Measurements from ENCODE around the gene LIN7C.

Gene LIN7C

DNA sequence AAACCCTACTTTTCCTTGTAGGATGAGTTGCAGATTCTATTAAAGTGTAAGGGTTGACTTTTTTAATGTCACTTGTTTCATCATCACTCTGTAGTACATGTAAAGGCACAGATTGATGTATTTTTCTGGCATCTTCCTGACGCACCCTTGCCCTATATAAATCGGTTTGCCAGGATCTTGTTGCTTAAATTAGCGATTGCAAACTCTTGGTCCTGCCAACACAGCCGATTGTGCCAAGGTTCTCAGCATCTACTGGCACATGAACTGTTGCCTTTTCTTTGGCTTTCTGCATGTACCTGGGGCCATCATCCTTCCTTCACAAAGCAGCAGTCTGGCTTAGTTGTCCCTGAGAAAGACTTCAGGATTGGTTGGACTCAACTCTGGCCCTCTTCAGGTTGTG, 7.5 kb upstream of the LIN7C start:
- Histone ChIP-seq H3K9me3 (ENCODE audit: severe bottlenecking) (no peaks in the 10 kb centered on the region), H3K27me3 (ENCODE audit: insufficient read depth, poor library complexity, severe bottlenecking) (no peaks in the 10 kb centered on the region), H3K4me3 (ENCODE audit: severe bottlenecking) (no peak overlapping the region), H3K27ac (ENCODE audit: poor library complexity, severe bottlenecking) (no peak overlapping the region), H3K36me3 (ENCODE audit: low read depth) (no peaks in the 10 kb centered on the region), H3K4me1 (ENCODE audit: insufficient read depth, poor library complexity, severe bottlenecking) (no peaks in the 10 kb centered on the region)
- TF ChIP-seq, protein P1, sequence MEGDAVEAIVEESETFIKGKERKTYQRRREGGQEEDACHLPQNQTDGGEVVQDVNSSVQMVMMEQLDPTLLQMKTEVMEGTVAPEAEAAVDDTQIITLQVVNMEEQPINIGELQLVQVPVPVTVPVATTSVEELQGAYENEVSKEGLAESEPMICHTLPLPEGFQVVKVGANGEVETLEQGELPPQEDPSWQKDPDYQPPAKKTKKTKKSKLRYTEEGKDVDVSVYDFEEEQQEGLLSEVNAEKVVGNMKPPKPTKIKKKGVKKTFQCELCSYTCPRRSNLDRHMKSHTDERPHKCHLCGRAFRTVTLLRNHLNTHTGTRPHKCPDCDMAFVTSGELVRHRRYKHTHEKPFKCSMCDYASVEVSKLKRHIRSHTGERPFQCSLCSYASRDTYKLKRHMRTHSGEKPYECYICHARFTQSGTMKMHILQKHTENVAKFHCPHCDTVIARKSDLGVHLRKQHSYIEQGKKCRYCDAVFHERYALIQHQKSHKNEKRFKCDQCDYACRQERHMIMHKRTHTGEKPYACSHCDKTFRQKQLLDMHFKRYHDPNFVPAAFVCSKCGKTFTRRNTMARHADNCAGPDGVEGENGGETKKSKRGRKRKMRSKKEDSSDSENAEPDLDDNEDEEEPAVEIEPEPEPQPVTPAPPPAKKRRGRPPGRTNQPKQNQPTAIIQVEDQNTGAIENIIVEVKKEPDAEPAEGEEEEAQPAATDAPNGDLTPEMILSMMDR (IDR thresholded peaks at IDR 0.05; ENCODE audit: poor library complexity, severe bottlenecking) = no peak
- ATAC-seq (ENCODE audit: low read depth) (no peak), DNase-seq (ENCODE audit: low spot score) (no peak)

DNA sequence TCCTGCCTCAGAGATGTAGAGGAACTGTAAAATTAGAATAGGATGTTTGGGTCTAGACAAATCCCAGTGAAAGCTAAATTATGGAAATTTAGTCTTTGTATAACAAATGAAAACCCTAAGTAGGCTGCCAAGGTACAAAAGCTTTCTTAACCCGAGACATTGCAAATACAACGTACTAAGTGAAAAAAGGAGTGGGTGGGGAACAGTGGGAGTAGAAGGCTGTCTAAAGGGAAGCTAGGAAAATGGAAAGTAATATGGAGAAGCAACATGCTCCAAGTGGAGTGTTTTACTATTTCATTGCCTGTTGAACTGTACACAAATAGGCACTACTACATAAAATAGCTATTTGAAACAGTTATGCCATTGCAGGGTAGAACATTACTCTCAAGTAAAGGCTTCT, 6.8 kb upstream of the LIN7C start:
- DNase-seq (ENCODE audit: low spot score) = no peak
- no peak for ATAC-seq (ENCODE audit: low read depth)
- H3K27ac ChIP-seq (ENCODE audit: poor library complexity, severe bottlenecking) = no peak overlapping the region
- no peaks in the 10 kb centered on the region for H3K36me3 ChIP-seq (ENCODE audit: low read depth)
- no peaks in the 10 kb centered on the region for H3K9me3 ChIP-seq (ENCODE audit: severe bottlenecking)
- no peaks in the 10 kb centered on the region for H3K4me1 ChIP-seq (ENCODE audit: insufficient read depth, poor library complexity, severe bottlenecking)
- TF ChIP-seq, protein P1 (IDR thresholded peaks at IDR 0.05; ENCODE audit: poor library complexity, severe bottlenecking) = no peak
- H3K4me3 ChIP-seq (ENCODE audit: severe bottlenecking) = no peak overlapping the region
- no peaks in the 10 kb centered on the region for H3K27me3 ChIP-seq (ENCODE audit: insufficient read depth, poor library complexity, severe bottlenecking)

DNA sequence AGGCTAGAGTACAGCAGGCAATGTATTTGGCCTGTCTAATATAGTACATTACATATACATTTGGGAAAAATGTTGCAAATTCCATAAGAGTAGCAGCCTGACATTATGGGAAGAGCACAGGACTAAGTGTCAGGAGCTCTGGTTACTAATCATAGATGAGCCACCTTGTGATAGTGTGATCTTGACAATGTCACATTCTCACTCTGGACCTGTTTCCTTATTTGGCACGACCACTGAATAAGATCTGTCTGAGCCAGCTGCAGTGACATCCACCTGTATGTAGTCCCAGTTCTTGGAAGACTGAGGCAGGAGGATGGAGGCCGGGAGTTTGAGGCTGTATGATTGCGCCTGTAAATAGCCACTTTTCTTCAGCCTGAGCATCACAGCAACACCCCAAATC, 5.7 kb upstream of the LIN7C start:
- Histone ChIP-seq H3K4me1 (ENCODE audit: insufficient read depth, poor library complexity, severe bottlenecking) (no peaks in the 10 kb centered on the region), H3K27ac (ENCODE audit: poor library complexity, severe bottlenecking) (no peak overlapping the region), H3K36me3 (ENCODE audit: low read depth) (no peaks in the 10 kb centered on the region), H3K4me3 (ENCODE audit: severe bottlenecking) (no peak overlapping the region), H3K9me3 (ENCODE audit: severe bottlenecking) (no peaks in the 10 kb centered on the region), H3K27me3 (ENCODE audit: insufficient read depth, poor library complexity, severe bottlenecking) (no peaks in the 10 kb centered on the region)
- no peak for DNase-seq (ENCODE audit: low spot score)
- TF ChIP-seq, protein P1 (IDR thresholded peaks at IDR 0.05; ENCODE audit: poor library complexity, severe bottlenecking) = no peak
- no peak for ATAC-seq (ENCODE audit: low read depth)

DNA sequence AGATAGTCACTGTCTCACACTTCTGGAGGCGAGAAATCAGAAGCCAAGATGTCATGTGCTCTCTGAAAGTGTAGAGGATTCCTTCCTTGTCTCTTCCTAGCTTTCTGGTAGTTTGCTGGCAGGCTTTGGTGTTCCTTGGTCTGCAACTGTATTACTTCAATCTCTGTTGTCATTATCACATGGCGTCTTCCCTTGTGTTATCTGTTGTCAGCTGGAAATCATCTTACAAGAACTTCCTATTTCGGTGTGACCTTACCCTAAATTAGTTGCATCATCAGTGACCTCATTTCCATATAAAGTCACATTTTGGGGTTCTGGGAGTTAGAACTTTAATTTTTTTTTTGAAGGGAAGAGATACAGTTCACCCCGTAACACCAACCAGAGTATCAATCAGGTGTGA, 3.3 kb upstream of the LIN7C start:
- Histone ChIP-seq H3K9me3 (ENCODE audit: severe bottlenecking) (no peaks in the 10 kb centered on the region), H3K27me3 (ENCODE audit: insufficient read depth, poor library complexity, severe bottlenecking) (no peaks in the 10 kb centered on the region), H3K36me3 (ENCODE audit: low read depth) (peaks cover 2% of the 10 kb centered on the region), H3K27ac (ENCODE audit: poor library complexity, severe bottlenecking) (no peak overlapping the region), H3K4me3 (ENCODE audit: severe bottlenecking) (no peak overlapping the region), H3K4me1 (ENCODE audit: insufficient read depth, poor library complexity, severe bottlenecking) (peaks cover 5% of the 10 kb centered on the region)
- TF ChIP-seq, protein P1 (IDR thresholded peaks at IDR 0.05; ENCODE audit: poor library complexity, severe bottlenecking) = no peak
- ATAC-seq (ENCODE audit: low read depth) = no peak
- no peak for DNase-seq (ENCODE audit: low spot score)

DNA sequence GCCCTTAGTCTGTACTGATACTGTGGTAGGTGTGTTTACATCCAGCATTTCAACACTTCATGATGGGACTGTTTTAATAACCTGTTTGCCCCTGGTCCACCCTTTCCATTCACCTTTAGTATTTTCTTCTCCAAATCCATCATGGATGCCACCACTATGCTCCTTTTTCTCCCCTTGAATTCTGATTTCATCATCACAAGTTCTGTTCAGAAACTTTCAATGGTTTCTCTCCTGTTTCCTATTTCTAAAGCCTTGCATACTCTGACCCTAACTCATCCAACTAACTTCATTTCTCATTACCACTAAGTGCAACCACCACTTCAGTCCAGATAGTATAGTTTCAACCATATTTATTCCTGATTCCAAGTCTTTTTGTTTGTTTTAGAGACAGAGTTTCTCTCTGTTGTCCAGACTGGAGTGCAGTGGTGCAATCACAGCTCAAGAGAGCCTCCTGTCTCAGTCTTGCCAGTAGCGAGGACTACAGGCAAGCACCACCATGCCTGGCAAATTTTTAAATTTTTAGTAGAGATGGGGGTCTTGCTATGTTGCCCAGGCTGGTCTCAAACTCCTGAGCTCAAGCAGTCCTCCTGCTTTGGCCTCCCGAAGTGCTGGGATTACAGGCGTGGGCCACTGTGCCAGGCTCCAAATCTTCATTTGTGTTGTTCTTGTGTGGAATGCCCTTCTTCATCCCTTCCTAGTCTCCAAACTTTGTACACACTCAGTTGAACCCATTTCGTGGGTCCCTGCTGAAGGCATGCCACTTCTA, 1.2 kb upstream of the LIN7C start:
- TF ChIP-seq, protein P1 (IDR thresholded peaks at IDR 0.05; ENCODE audit: poor library complexity, severe bottlenecking) = no peak
- H3K4me3 ChIP-seq (ENCODE audit: severe bottlenecking) = peak overlapping the region; percentile 93
- H3K36me3 ChIP-seq (ENCODE audit: low read depth) = peaks cover 21% of the 10 kb centered on the region
- H3K4me1 ChIP-seq (ENCODE audit: insufficient read depth, poor library complexity, severe bottlenecking) = peaks cover 10% of the 10 kb centered on the region
- DNase-seq (ENCODE audit: low spot score) (no peak), ATAC-seq (ENCODE audit: low read depth) (no peak)
- no peaks in the 10 kb centered on the region for H3K9me3 ChIP-seq (ENCODE audit: severe bottlenecking)
- H3K27me3 ChIP-seq (ENCODE audit: insufficient read depth, poor library complexity, severe bottlenecking) = no peaks in the 10 kb centered on the region
- no peak overlapping the region for H3K27ac ChIP-seq (ENCODE audit: poor library complexity, severe bottlenecking)

Measured in RWPE2 (cell line).